Colon (tissue), 2 donors: ENCODE results near the gene SVOPL.
"Not testable (repeated sequence)": the region's sequence is repeated elsewhere in the genome, so short reads cannot be mapped to it uniquely, and the experiment has no call there.

Experiments
- FAIRE-seq: peaks from 2 replicates; lab custom pipeline; 2012; peaks lifted over from hg19 to GRCh38; lab: Jason Lieb, UNC
- donor health status: control.
- donor health status: control.

The SVOPL gene

DNA sequence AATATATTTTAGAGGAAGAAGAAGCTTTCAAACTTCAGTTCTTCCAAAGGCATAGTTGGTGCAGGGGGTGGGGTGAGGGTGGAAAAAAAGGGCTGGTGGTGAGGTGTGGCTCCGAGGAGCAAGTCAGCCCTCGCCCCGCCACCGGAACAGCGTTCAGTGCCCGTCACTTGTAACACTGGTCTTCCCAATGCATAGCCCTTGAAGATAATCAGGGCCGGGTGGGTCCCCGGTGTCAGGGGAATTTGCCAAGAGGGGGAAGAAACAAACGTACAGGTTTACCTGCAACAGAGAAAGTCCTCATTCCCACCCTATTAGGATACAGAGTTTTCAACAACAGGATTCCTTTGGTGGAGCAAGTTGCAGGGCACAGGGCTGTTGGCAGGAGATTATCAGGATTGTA is 1.5 kb downstream of the SVOPL start:
- FAIRE-seq: no peak

GRCh38 chr7:138698281-138698680 is 2.9 kb downstream of the SVOPL start:
- FAIRE-seq: no peak

- FAIRE-seq: no peak
Measured at GRCh38 chr7:138697535-138698182, 3.5 kb downstream of the SVOPL start.

GRCh38 chr7:138695776-138696175 is 5.4 kb downstream of the SVOPL start:
- not testable (repeated sequence) for FAIRE-seq

DNA sequence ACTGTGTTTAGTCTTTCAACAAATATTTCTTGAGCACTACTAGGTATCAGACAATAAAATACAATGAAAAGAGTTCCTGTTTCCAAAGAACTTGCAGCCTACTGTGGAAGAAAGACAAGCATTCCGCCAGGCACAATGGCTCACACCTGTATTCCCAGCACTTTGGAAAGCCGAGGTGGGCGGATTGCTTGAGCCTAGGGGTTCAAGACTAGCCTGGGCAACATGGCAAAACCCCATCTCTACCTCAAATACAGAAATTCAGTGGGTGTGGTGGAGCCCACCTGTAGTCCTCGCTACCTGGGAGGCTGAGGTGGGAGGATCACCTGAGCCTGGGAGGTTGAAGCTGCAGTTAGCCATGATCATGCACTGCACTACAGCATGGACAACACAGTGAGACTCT is 6.1 kb downstream of the SVOPL start:
- FAIRE-seq: no peak

- peak; percentile 51 for FAIRE-seq
Measured at GRCh38 chr7:138691178-138691577, 10.0 kb downstream of the SVOPL start.

DNA sequence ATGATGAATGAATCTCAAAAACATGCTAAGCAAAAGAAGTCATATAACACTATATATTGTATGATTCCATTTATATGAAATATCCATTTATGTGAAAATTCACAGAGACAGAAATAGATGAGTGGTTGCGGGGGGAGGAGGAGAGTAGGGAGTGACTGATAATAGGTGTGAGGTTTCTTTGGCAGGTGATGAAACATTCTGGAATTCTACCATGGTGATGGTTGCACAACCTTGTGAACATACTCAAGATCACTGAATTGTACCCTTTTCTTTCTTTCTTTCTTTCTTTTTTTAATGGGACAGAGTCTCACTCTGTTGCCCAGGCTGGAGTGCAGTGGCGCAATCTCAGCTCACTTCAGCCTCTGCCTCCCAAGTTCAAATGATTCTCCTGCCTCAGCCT is 10.7 kb downstream of the SVOPL start:
- FAIRE-seq: no peak

DNA sequence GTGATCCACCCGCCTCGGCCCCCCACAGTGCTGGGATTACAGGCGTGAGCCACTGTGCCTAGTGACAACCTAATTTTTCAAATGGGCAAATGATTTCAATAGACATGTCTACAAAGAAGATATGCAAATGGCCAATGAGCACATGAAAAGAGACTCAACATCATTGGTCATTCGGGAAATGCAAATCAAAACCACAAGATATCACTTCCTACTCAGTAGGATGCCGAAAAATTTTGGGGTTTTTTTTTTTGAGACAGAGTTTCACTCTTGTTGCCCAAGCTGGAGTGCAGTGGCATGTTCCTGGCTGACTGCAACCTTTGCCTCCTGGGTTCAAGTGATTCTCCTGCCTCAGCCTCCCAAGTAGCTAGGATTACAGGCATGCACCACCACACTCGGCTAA is 13.1 kb downstream of the SVOPL start:
- FAIRE-seq: not testable (repeated sequence)

DNA sequence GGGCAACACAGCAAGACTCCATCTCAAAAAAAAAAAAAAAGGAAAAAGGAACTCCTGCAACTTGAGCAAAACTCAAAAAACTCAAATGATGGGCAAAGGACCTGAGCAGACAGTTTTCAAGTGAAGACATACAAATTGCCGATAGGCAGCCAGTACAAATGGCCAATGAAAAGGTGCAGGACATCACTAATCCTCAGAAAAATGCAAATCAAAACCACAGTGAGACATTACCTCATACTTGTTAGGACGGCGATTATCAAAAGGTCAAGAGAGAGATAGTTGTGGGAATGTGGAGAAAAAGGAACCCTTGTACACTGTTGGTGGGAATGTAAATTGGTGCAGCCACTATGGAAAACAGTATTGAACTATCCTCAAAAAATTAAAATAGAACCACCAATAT is 16.8 kb downstream of the SVOPL start:
- no peak for FAIRE-seq

- no peak for FAIRE-seq
Measured at GRCh38 chr7:138679793-138680192, 21.4 kb downstream of the SVOPL start.

- no peak for FAIRE-seq
Measured at GRCh38 chr7:138670594-138670993, 30.6 kb downstream of the SVOPL start.

- FAIRE-seq: no peak
Measured at GRCh38 chr7:138669364-138669763, 31.8 kb downstream of the SVOPL start.

DNA sequence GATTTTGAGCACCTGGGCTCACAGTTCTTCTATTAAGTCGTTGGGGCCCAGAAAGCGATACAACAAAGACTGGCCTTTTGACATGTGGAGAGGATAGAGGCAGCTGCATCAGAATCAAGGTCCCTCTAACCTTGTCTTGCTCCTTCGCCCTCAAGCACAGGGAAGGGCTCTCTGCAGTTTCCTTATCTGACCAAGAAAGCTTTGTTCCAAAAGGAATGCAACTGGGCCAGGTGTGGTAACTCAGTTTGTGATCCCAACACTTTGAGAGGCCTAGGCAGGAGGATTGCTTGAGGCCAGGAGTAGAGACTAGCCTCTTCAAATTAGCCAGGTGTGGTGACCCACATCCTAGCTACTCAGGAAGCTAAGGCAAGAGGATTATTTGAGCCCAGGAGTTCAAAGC is 32.2 kb downstream of the SVOPL start:
- FAIRE-seq: no peak

DNA sequence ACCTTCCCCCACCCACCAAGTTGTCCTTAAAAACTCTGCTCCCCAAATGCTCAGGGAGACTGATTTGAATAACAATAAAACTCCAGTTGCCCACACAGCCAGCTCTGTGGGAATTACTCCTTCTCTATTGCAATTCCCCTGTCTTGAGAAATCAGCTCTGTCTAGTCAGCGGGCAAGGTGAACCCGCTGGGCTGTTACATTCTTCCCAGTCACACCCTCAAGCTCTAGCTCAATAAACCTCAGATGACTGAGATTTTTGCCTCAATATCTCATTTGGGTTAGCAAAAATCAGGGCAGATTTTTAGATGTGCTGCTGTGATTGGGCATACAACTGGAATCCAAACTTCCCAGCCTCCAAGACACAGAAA is 32.9 kb downstream of the SVOPL start:
- FAIRE-seq: no peak

DNA sequence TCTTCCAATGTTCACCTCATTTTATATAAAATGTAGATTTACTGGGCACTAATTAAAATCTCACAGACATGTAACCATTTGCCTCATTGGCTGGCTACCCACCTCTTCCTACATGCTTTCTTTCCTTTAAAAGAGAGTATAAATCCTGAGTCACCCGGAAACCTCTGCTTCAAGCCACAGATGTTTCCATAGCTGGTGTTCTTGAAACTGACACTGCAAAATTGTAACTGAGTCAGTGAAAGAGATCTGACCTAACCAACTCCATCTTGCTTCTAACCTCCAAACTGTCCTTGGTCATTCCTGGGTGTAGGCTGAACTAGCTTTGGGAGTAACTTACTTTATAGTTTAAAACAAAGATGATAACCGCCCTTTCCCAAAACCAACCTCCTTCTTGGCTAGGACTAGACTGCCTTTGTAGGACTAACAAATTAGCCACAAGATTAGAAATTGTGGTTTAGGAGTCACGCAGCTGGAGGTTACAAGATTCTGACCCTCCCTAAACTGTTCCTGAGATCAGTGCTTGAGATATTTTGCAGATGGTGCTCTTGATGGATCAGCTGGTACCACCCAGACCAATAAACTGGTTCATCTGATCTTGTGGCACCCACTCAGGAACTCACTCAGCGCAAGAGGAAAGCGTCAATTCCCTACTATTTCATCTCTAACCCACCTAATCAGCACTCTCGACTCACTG is 33.5 kb downstream of the SVOPL start:
- FAIRE-seq: no peak

- FAIRE-seq: no peak
Measured at GRCh38 chr7:138666385-138666784, 34.8 kb downstream of the SVOPL start.

DNA sequence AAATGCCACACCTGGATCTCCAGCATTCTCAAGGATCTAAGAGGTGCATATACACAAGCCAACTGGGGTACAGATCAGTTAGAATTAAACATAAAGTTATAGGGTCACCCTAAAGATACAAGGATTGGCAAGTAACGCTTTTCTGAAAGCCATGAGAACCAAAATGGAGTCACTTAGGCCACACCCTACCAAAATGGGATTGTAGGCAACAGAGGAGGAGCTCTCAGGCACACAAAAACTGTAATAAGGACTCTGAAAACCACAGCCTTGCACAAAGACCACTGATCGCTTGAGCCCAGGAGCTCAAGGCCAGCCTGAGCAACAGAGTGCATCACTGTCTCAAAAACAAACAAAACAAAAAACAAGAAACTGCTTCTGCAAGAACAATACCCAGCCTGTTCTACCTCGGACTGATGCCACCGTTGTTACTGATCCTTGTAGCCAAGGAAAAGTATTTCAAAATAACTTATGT is 35.5 kb downstream of the SVOPL start:
- no peak for FAIRE-seq

DNA sequence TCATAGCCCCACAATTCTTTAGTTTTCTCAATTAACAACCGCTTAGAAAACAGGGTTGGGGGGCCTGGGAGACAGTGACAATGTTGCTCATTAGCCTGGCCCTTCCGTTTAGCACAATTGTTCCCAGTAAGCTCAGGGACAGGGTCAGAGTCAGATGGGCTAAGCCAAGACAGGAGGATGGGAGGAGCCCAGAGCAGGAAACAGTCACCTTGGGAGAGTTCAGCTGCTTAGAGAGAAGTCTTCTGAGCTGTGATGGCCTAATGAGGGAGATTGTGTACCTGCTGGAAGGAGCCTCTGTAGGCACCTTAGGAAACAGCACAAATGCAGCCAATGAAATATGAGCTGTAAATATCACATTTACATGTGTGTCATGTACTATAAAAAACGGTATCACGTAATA is 35.9 kb downstream of the SVOPL start:
- no peak for FAIRE-seq

- FAIRE-seq: no peak
Measured at GRCh38 chr7:138663725-138664710, 37.1 kb downstream of the SVOPL start.

GRCh38 chr7:138662991-138663320 is 38.2 kb downstream of the SVOPL start:
- FAIRE-seq: no peak

DNA sequence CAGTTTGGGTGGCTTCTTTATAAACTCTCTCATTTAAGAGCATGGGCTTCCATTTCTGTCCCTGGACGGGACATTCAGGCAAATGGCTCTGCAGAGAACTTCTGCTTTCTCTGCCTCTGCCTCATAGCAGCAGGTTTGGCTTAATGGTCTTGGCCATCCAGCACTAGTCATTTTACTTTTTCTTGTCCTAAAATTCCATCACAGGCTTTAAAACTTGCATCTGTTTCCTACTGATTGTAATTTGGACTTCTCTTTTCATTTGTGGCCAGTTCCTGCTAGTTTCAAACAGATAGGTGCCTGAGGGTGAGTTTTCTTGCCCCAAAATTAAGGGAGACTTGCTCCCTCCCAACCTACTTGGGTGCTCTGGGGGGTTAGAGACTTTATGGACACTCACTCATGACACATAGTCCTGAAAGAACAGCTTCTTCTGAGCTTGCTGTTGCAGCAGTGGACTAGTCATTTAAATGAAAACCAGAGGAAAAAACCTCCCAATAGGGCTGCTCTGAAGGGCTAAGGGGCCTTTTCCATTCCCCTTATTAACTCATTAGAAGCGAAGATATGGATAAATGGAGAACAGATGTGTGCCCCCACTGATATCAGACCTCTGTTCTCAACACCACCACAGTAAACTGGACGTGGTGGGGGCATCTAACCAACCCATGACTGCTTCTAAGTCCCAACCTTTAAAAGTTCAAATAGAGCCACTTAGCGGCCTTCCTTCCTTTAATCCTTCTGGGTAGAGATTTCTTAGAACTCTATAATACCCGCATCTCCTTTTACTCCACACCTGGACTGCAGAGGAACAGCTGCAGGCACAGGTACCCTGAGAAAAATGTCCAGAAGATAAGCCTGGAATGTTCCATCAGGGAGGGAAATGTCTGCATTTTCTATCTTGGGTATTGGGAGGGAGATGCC is 38.8 kb downstream of the SVOPL start:
- no peak for FAIRE-seq

DNA sequence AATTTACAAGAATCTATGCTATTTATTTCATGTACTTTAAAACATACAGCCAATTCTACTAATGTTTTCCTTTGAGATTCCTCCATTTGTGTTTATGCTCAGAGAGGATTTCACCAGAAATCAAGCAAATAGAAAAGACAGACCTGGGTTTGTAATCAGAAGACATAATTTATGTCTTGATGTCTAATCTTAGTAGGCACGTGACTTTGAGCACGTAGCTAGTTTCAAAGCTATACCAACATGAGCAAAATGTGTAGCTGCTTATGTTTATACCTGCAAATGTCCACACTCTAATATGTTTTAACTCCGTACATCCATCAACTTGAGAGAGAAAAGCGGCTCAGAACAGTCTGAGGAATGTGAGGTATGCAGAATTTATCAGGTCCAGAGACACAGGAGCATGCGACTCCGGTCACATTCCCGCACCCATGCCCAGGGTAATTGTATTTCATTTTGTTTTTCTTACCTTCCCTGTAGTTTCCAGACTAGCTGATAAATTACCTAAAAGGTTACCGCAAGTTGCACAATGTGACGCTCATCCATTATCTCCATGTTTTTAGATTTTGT is 40.0 kb downstream of the SVOPL start:
- FAIRE-seq: no peak
